KMS-11 (cell line): Measurements from ENCODE around the gene ADCY5.

Experiments
- H2AFZ ChIP-seq: fragments of 200-600 bp; sonication (generic); 2 replicates; pipeline ENCODE4 v1.6.1; 2016; ENCODE audit warnings: antibody characterized with exemption, mixed run types, low read depth
- H3K27ac ChIP-seq: fragments of 200-600 bp; sonication (generic); 2 replicates; pipeline ENCODE4 v1.6.1; 2016; ENCODE audit warnings: mild to moderate bottlenecking, mixed run types
- H3K27me3 ChIP-seq: fragments of 200-600 bp; sonication (generic); 2 replicates; pipeline ENCODE4 v1.6.1; 2017; ENCODE audit warnings: mild to moderate bottlenecking, low read depth, mixed run types, moderate library complexity; ENCODE audit not compliant: insufficient read depth
- H3K36me3 ChIP-seq: fragments of 200-600 bp; sonication (generic); 2 replicates; pipeline ENCODE4 v1.6.1; 2017; ENCODE audit warnings: mild to moderate bottlenecking, mixed run types; ENCODE audit not compliant: insufficient read depth
- H3K4me1 ChIP-seq: fragments of 200-600 bp; sonication (generic); 2 replicates; pipeline ENCODE4 v1.6.1; 2016; ENCODE audit warnings: mild to moderate bottlenecking, low read depth, mixed run types; ENCODE audit not compliant: poor library complexity, severe bottlenecking
- H3K4me2 ChIP-seq: fragments of 200-600 bp; sonication (generic); 2 replicates; pipeline ENCODE4 v1.7.0; 2016; ENCODE audit warnings: mild to moderate bottlenecking, mixed run types
- H3K4me3 ChIP-seq: fragments of 200-600 bp; sonication (generic); IDR thresholded peaks from 2 replicates; pipeline ENCODE4 v1.6.1; 2017; ENCODE audit warnings: low read depth, low read length, mixed read lengths; ENCODE audit not compliant: insufficient read depth
- H3K79me2 ChIP-seq: fragments of 200-600 bp; sonication (generic); 2 replicates; pipeline ENCODE4 v1.6.1; 2016; ENCODE audit warnings: low read depth, mixed run types; ENCODE audit not compliant: insufficient read depth
- H3K9ac ChIP-seq: fragments of 200-600 bp; sonication (generic); 2 replicates; pipeline ENCODE4 v1.6.1; 2016; ENCODE audit warnings: mild to moderate bottlenecking, mixed run types
- H4K20me1 ChIP-seq: fragments of 200-600 bp; sonication (generic); 2 replicates; pipeline ENCODE4 v1.6.1; 2016; ENCODE audit warnings: mild to moderate bottlenecking, mixed run types; ENCODE audit not compliant: insufficient read depth
- CTCF ChIP-seq: fragments of 200-600 bp; sonication (generic); conservative IDR thresholded peaks from 2 replicates; pipeline ENCODE4 v1.6.1; 2017; ENCODE audit warnings: low read depth, mild to moderate bottlenecking, antibody characterized with exemption, low read length, moderate library complexity, mixed read lengths

ADCY5 gene

DNA sequence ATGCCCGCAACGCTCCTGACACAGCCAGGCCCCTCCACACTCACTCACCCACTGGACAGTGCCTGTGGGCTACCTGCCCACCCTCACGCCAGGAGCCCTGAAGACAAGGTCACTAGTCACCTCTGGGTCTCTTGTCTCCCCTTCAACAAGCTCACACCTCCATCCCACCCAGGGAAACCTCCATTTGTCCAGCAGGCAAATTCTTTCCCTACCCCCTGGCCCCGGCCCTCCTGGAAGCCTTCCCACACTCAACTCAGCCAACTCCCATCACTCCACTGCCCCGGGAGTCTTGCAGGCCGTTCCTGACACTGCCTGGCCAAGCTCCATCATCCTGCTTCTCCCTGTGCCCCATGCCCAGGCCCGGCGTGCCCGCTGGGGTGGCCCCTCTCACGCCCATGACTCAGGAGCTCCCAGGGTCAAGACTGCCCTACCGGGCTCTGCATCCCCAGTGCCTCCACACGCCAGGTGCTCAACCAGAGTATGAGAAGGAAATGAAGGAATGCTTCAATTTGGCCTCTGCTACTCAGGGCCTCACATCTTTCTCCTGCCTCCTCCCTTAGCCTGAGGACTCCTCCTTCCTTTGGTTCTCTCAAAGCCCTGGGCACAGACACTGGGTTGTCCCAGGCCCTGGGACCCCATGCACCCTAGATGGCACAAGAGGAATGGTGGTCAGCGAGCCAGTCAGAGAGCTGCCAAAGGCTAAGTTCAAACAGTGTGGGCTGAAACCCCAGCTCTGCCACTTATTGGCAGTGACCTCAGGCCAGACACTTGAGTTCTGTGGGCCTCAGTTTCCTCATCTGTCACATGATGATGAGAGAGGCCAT is 158.6 kb downstream of the ADCY5 start:
- no peak overlapping the region for H3K9ac ChIP-seq
- H3K4me3 ChIP-seq = no peak overlapping the region
- H3K4me2 ChIP-seq = no peak overlapping the region
- TF ChIP-seq CTCF = no peak
- peaks cover 34% of the 10 kb centered on the region for H3K27me3 ChIP-seq
- H4K20me1 ChIP-seq = no peaks in the 10 kb centered on the region
- H3K4me1 ChIP-seq = no peaks in the 10 kb centered on the region
- no peak overlapping the region for H3K27ac ChIP-seq
- H3K79me2 ChIP-seq = no peaks in the 10 kb centered on the region
- no peaks in the 10 kb centered on the region for H3K36me3 ChIP-seq
- no peak overlapping the region for H2AFZ ChIP-seq

GRCh38 chr3:123289391-123290106 is 159.3 kb downstream of the ADCY5 start:
- Histone ChIP-seq H3K27ac (no peak overlapping the region), H3K27me3 (peaks cover 29% of the 10 kb centered on the region)
- TF ChIP-seq CTCF = no peak

DNA sequence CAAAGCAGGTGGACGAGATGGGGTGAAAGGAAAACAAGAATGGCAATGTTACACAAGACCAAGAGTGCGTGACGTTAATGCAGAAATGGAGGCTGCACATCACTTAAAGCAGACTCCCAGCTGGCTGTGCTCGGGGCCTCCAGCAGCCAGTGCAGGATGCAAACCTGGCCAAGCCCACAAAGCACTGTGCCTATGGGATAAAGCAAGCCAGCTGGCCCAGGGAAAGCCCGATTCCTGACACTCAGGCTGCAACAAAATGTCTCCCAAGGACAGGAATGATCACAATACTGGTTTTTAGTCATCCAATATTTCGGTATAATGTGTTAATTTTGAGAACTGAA is 161.0 kb downstream of the ADCY5 start:
- H3K4me2 ChIP-seq = no peak overlapping the region

More at GRCh38 chr3:123289391-123290106, 159.3 kb downstream of the ADCY5 start:
- Histone ChIP-seq H3K4me1 (no peaks in the 10 kb centered on the region), H3K4me3 (no peak overlapping the region), H2AFZ (no peak overlapping the region), H3K4me2 (no peak overlapping the region), H3K79me2 (no peaks in the 10 kb centered on the region), H3K36me3 (no peaks in the 10 kb centered on the region), H3K9ac (no peak overlapping the region), H4K20me1 (no peaks in the 10 kb centered on the region)

More for the DNA sequence above, 161.0 kb downstream of the ADCY5 start:
- Histone ChIP-seq H3K4me3 (no peak overlapping the region), H3K27me3 (peaks cover 23% of the 10 kb centered on the region; the same call in 1 of the 2 replicates), H3K9ac (no peak overlapping the region), H4K20me1 (no peaks in the 10 kb centered on the region), H3K27ac (no peak overlapping the region), H3K79me2 (no peaks in the 10 kb centered on the region), H3K36me3 (no peaks in the 10 kb centered on the region), H3K4me1 (no peaks in the 10 kb centered on the region), H2AFZ (no peak overlapping the region)
- no peak for TF ChIP-seq CTCF
